ENCODE data around the gene ADCK2. TPM values are rescaled to one million over a fixed set of nuclear protein-coding genes. Genes with fewer than 3 reads are reported as not detected.
"Not testable (repeated sequence)": the region's sequence is repeated elsewhere in the genome, so short reads cannot be mapped to it uniquely, and the experiment has no call there.

Gene ADCK2
- total RNA-seq, 2 donors from 2014 or later = 12.3 to 16.1 TPM

GRCh38 chr7:140714331-140715040 lies 41.7 kb downstream of the ADCK2 start:
- no peak for DNase-seq (ENCODE audit: low spot score)
- intact Hi-C loops (cut with DNase I) = no loop called here

- DNase-seq (ENCODE audit: low spot score) = no peak
- intact Hi-C loops (cut with DNase I) = no loop called here
Observed at GRCh38 chr7:140719721-140720120, 47.0 kb downstream of the ADCK2 start.

GRCh38 chr7:140722254-140722653 lies 49.5 kb downstream of the ADCK2 start:
- no peak for DNase-seq (ENCODE audit: low spot score)
- intact Hi-C loops (cut with DNase I) = no loop called here

- DNase-seq (ENCODE audit: low spot score) = no peak
- intact Hi-C loops (cut with DNase I) = no loop called here
Observed at GRCh38 chr7:140723006-140723405, 50.3 kb downstream of the ADCK2 start.

- intact Hi-C loops (cut with DNase I) = no loop called here
- DNase-seq (ENCODE audit: low spot score) = no peak
Observed at GRCh38 chr7:140723574-140723973, 50.8 kb downstream of the ADCK2 start.

GRCh38 chr7:140724706-140725105 lies 52.0 kb downstream of the ADCK2 start:
- no peak for DNase-seq (ENCODE audit: low spot score)

GRCh38 chr7:140726281-140726680 lies 53.5 kb downstream of the ADCK2 start:
- no peak for DNase-seq (ENCODE audit: low spot score)
- intact Hi-C loops (cut with DNase I) = no loop called here

More at GRCh38 chr7:140724706-140725105, 52.0 kb downstream of the ADCK2 start:
- intact Hi-C loops (cut with DNase I) = no loop called here

- intact Hi-C loops (cut with DNase I) = no loop called here
- no peak for DNase-seq (ENCODE audit: low spot score)
Observed at GRCh38 chr7:140732416-140732815, 59.7 kb downstream of the ADCK2 start.

- DNase-seq (ENCODE audit: low spot score) = no peak
- intact Hi-C loops (cut with DNase I) = no loop called here
Observed at GRCh38 chr7:140734096-140734495, 61.4 kb downstream of the ADCK2 start.

- intact Hi-C loops (cut with DNase I) = no loop called here
- DNase-seq (ENCODE audit: low spot score) = no peak
Observed at GRCh38 chr7:140734729-140735128, 62.0 kb downstream of the ADCK2 start.

GRCh38 chr7:140738280-140738679 lies 65.5 kb downstream of the ADCK2 start:
- intact Hi-C loops (cut with DNase I) = no loop called here
- DNase-seq (ENCODE audit: low spot score) = no peak

- intact Hi-C loops (cut with DNase I); DNase-seq (ENCODE audit: low spot score): not testable (repeated sequence)
Observed at GRCh38 chr7:140743255-140743654, 70.5 kb downstream of the ADCK2 start.

- DNase-seq (ENCODE audit: low spot score) = no peak
- intact Hi-C loops (cut with DNase I) = no loop called here
Observed at GRCh38 chr7:140744005-140744404, 71.3 kb downstream of the ADCK2 start.

Other genes starting within 250 kb of the ADCK2 start
- 10 to 100 TPM; 59.1 to 74.7 TPM for gene MKRN1, start 193.4 kb upstream of the ADCK2 start, total RNA-seq
- 10 to 100 TPM; 13.7 to 26.4 TPM for gene DENND2A, start 32.1 kb upstream of the ADCK2 start, total RNA-seq
- gene NDUFB2, start 23.8 kb downstream of the ADCK2 start, total RNA-seq = 100 to 1,000 TPM; 179 to 198 TPM